GM21786 (cell line): ENCODE data around the gene PCIF1.
"Not testable (repeated sequence)": the region's sequence is repeated elsewhere in the genome, so short reads cannot be mapped to it uniquely, and the experiment has no call there.

Experiments used
- ATAC-seq: cut with Tn5 transposase; IDR thresholded peaks from one replicate; pipeline ENCODE4 v1.9.1; 2021; ENCODE audit not compliant: unreplicated experiment

PCIF1 gene

GRCh38 chr20:45921337-45922189, 12.9 kb upstream of the PCIF1 start:
- ATAC-seq, result no peak

GRCh38 chr20:45924391-45925261, 9.9 kb upstream of the PCIF1 start:
- no peak for ATAC-seq

DNA sequence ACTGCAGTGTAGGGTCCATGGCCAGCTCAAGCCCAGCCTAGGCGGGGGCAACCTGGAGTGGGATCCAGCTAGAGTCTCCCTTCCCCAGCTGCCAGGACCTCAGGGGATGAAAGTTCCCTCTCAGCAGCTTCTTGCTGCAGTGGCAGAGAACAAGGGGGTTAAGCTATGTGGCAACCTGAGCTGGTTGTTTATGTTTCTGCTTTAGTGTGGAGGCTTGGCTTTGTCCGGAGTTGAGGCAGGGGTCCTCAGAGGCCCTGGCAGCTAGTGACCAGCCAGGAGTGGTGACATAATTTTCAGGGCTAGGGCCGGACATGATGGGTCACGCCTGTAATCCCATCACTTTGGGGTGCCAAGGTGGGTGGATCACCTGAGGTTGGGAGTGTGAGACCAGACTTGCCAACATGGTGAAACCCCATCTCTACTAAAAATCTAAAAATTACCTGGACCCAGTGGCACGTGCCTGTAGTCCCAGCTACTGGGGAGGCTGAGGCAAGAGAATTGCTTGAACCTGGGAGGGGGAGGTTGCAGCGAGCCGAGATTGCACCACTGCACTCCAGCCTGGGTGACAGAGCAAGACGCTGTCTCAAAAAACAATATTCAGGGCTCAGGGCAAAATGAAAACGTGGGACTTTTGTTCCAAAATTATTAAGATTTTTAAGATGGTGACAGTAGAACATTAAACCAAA, 8.5 kb upstream of the PCIF1 start:
- ATAC-seq, result no peak

GRCh38 chr20:45926731-45927070, 7.8 kb upstream of the PCIF1 start:
- ATAC-seq, result no peak

DNA sequence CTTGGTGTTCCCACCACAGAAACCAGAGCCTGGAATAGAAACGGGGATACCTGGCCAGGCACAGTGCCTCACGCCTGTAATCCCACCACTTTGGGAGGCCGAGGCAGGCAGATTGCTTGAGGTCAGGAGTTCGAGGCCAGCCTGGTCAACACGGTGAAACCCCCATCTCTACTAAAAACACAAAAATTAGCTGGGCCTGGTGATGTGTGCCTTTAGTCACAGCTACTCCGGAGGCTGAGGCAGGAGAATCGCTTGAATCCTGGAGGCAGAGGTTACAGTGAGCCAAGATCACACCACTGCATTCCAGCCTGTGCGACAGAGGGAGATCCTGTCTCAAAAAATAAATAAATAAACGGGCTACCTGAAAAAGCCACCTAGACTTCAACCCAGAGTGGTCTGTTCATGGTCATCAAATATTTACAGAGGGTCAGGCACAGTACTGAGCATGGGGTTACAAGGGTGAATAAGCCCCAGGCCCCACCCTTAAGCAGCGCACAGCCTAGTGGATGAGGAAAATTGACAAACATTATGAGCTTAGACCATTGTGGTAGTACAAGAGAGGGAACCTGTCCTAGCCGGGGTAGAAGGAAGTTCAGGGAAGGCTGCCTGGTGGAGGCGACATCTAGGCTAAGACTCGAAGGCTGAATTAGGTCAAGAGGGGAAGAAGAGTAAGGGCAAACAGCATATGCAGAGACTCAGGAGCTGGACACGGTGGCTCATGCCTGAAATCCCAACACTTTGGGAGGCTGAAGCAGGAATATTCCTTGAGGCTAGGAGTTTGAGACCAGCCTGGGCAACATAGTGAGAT, 7.2 kb upstream of the PCIF1 start:
- ATAC-seq, result no peak

GRCh38 chr20:45931680-45932079, 2.8 kb upstream of the PCIF1 start:
- not testable (repeated sequence) for ATAC-seq

DNA sequence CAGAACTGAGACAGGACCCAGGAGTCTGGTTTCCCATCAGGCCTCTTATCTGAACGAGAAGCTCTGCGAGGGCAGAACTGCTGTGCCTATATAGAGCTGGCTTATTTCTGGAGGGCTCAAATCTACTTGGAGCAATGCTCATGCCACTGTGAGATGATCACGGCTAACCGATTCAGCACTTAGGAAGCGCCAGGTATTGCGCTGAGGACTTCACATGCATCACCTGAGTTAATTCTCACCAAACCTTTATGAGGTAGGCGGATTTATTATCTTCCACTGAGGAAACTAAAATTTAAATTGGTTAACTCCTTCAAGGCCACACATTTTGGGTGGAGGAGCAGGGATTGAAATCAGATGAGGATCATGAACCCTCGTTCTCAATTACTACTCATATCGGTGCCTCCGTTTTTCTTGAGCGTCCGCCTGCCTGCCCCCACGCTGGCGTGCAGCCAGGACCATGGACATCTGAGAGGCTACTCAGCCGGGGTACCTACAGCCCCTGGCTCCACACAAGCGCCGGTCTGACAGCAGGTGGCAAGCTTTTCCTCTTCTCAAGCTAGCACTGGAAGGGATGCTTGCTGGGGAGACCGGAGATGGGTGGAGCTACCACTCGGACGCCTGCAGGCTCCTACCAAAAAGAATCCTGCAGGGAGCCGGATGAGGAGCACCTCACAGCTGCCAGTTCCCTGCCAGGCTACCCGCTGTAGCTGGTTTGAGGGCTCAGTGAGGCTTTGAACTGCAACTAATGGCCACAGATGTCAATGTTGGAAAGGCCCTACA, 1.0 kb upstream of the PCIF1 start:
- ATAC-seq, result peak; percentile 31

- ATAC-seq, result peak; percentile 12
Observed at GRCh38 chr20:45934046-45934585, 367 bp upstream of the PCIF1 start.

- ATAC-seq, result no peak
Observed at GRCh38 chr20:45935416-45936046, 1.0 kb downstream of the PCIF1 start.

- no peak for ATAC-seq
Observed at GRCh38 chr20:45937765-45938164, 3.3 kb downstream of the PCIF1 start.

DNA sequence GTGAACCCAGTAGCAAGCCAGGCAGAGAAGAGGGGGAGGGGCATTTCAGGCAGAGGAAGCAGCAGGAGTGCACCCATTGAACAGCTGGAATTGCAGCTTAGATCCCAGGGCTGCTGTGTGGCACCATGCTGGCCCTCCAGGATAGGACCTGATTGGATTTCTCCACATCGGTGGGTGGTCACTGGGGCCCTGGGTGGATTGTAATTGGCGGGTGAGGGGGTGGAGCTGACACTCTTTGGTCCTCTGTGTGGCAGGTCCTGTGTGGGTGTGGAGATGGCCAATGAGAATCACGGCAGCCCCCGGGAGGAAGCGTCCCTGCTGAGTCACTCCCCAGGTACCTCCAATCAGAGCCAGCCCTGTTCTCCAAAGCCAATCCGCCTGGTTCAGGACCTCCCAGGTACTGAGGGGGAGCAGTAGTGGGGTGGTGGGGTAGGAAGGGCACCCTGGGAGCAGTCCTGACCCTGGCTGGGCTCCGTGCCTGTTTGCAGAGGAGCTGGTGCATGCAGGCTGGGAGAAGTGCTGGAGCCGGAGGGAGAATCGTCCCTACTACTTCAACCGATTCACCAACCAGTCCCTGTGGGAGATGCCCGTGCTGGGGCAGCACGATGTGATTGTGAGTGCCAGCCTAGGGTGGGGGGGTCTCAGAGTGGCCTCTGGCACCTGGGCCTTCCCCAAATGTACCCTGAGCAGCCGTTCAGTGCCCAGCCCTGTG, 4.4 kb downstream of the PCIF1 start:
- ATAC-seq, result no peak

GRCh38 chr20:45940053-45940452, 5.6 kb downstream of the PCIF1 start:
- ATAC-seq, result no peak

- ATAC-seq, result no peak
Observed at GRCh38 chr20:45940469-45940868, 6.0 kb downstream of the PCIF1 start.

DNA sequence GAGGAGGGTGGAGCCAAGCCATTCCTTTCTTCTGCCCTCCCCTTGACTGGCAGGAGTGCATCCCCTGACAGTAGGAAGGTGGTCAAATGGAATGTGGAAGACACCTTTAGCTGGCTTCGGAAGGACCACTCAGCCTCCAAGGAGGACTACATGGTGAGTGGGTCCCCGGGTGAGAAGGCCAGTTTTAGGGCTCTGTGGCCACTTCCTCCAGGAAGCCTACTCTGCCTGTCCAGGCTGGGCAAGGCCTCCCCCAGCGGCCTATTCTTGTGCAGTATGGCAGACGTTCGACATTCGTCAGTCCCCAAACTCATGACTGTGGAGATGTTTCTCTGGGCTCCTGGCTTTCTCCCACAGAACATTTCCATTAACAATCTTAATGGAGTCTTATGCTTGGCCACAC, 9.1 kb downstream of the PCIF1 start:
- ATAC-seq, result no peak

DNA sequence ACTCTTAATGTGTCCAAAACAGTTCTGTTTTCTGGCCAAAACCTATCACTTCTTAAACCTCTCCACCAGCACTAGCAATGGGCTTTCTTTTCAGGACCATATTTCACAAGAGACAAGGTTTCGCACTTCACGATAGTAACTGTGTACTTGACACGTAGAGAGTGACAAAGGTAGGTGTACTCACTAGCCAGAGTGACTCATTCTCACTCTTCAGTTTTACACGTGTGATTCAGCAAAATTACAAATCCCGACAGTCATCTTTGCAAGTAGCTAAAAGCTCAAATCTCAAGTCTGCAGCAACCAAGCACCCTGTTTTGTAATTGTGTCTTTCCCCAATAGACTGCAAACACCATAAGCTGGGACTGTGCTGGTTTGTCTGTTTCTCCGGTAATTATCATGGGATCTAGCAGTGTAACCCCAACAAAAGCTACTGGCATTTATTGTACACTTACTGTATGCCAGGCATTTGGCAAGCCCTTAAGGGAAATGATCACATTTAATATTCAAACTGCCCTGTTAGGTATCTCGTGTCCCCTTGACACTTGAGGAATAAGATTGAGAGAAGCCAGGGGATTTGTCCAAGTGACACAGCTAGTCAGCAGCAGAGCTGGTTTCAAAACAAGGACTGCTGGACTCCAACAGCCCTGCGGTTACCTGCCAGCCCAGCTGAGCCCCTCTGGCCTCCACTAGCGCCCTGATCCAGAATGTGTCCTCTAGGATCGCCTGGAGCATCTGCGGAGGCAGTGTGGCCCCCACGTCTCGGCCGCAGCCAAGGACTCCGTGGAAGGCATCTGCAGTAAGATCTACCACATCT, 9.9 kb downstream of the PCIF1 start:
- ATAC-seq, result no peak

DNA sequence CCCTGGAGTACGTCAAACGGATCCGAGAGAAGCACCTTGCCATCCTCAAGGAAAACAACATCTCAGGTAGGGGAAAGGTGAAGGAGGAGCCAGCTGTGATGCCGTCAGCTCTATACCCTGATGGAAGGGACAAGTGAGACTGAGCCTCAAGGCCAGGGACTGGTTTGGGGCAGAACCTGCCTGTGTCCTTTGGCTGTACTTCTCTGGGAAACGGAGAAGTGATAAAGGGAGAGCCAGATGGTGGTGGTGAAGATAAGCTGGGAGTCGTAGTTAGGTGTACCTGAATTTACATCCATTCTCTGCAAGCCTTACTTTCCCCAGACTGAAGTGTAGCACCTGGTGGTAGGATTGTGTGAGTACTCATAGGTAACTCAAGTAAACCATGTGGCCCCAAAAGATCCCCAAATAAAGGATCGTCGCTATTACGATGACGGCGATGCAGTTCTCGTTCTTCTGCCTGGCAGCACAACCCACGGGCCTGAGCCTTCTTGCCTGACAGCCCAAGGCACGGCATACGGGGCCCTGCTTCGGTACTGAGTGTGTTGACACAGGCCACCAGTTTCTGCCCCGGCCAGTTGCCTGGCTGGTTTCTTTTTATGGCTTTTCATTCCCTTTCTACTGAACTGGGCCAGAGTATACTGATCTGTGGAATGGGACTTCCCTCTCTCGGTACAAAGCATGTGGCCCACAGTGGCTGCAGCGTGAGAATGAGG, 10.6 kb downstream of the PCIF1 start:
- ATAC-seq, result no peak

GRCh38 chr20:45945678-45946148, 11.2 kb downstream of the PCIF1 start:
- no peak for ATAC-seq
